Breast epithelium (tissue), 3 donors: ENCODE measurements around the gene ANKS4B.

Experiments used
- CTCF ChIP-seq, 3 donors: fragments of 450-650 bp; IDR thresholded peaks; one replicate each; pipeline ENCODE4 v1.5.1; 2016 to 2017; ENCODE audit warnings: antibody characterized with exemption in 3 of 3, mild to moderate bottlenecking in 3 of 3, moderate library complexity in 3 of 3
- POLR2AphosphoS5 ChIP-seq, 3 donors: sonication (generic); formaldehyde crosslinking; IDR thresholded peaks; one replicate each; pipeline ENCODE4 v1.6.1; 2017; ENCODE audit warnings: antibody characterized with exemption in 3 of 3

GRCh38 chr16:21192991-21193390, 40.5 kb upstream of the ANKS4B start:
- TF ChIP-seq CTCF (IDR thresholded peaks at IDR 0.05), result no peak
- no peak for TF ChIP-seq POLR2AphosphoS5 (IDR thresholded peaks at IDR 0.05)
